ENCODE results near the gene P2RY6. TPM values are rescaled to one million over a fixed set of nuclear protein-coding genes. Genes with fewer than 3 reads are reported as not detected.

The P2RY6 gene
- total RNA-seq, 2 experiments from 2014 or later, result not detected

- Histone ChIP-seq H3K4me3 (ENCODE audit: low read depth, low read length, poor library complexity, severe bottlenecking) (peak overlapping the region; percentile 13), H3K4me2 (ENCODE audit: low read length) (peak overlapping the region; percentile 43), H2AFZ (ENCODE audit: low read length) (peak overlapping the region; percentile 58), H4K20me1 (ENCODE audit: insufficient read depth, low read length) (no peaks in the 10 kb centered on the region), H3K9me3 (ENCODE audit: low read length) (no peaks in the 10 kb centered on the region), H3K9me2 (ENCODE audit: insufficient read depth, low read length) (no peaks in the 10 kb centered on the region), H3K4me1 (ENCODE audit: insufficient read depth, low read length, poor library complexity, severe bottlenecking) (peaks cover 5% of the 10 kb centered on the region), H3K27ac (ENCODE audit: low read depth, low read length, poor library complexity, severe bottlenecking) (no peak overlapping the region), H3K36me3 (ENCODE audit: insufficient read depth, low read length) (no peaks in the 10 kb centered on the region), H3K79me2 (ENCODE audit: insufficient read depth, low read depth, low read length) (no peaks in the 10 kb centered on the region)
- no TSS peak for BruUV-seq (replicated peaks)
- intact Hi-C loops (cut with micrococcal nuclease; ENCODE audit: unreplicated experiment), result loop anchor here (1.0 to 5.0 kb wide), 4 partner anchors 47 to 430 kb away; partner anchors contain the start of gene ATG16L2
- TF ChIP-seq EZH2phosphoT487 (IDR thresholded peaks at IDR 0.05; ENCODE audit: borderline replicate concordance, low read depth, low read length), result no peak
- TF ChIP-seq, protein P1, sequence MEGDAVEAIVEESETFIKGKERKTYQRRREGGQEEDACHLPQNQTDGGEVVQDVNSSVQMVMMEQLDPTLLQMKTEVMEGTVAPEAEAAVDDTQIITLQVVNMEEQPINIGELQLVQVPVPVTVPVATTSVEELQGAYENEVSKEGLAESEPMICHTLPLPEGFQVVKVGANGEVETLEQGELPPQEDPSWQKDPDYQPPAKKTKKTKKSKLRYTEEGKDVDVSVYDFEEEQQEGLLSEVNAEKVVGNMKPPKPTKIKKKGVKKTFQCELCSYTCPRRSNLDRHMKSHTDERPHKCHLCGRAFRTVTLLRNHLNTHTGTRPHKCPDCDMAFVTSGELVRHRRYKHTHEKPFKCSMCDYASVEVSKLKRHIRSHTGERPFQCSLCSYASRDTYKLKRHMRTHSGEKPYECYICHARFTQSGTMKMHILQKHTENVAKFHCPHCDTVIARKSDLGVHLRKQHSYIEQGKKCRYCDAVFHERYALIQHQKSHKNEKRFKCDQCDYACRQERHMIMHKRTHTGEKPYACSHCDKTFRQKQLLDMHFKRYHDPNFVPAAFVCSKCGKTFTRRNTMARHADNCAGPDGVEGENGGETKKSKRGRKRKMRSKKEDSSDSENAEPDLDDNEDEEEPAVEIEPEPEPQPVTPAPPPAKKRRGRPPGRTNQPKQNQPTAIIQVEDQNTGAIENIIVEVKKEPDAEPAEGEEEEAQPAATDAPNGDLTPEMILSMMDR (conservative IDR thresholded peaks at IDR 0.05; ENCODE audit: low read length), result peak; percentile 98
- POLR2A ChIA-PET, result interaction anchor here (0.9 kb wide), 1 partner anchor 35 kb away, joined by 3 read pairs; no protein-coding TSS in a partner anchor
- DNase-seq (ENCODE audit: low spot score), result peak; percentile 79
- CTCF ChIA-PET (ENCODE audit: unreplicated experiment), result interaction anchor here (0.6 to 1.4 kb wide), 3 partner anchors 56 to 95 kb away, joined by 3 to 4 read pairs (median 3); no protein-coding TSS in a partner anchor
Measured at GRCh38 chr11:73242251-73243092, 29.7 kb upstream of the P2RY6 start.

- no peak overlapping the region for H3K27ac ChIP-seq (ENCODE audit: low read depth, low read length, poor library complexity, severe bottlenecking)
- BruUV-seq (replicated peaks), result no TSS peak
- CTCF ChIA-PET (ENCODE audit: unreplicated experiment), result interaction anchor here (1.0 to 1.4 kb wide), 2 partner anchors 57 to 66 kb away, joined by 3 to 4 read pairs; no protein-coding TSS in a partner anchor
- H2AFZ ChIP-seq (ENCODE audit: low read length), result peak overlapping the region; percentile 58; the same call in 1 of the 2 replicates
- H3K4me3 ChIP-seq (ENCODE audit: low read depth, low read length, poor library complexity, severe bottlenecking), result no peak overlapping the region
- H3K36me3 ChIP-seq (ENCODE audit: insufficient read depth, low read length), result no peaks in the 10 kb centered on the region
- intact Hi-C loops (cut with micrococcal nuclease; ENCODE audit: unreplicated experiment), result loop anchor here (2.0 to 5.0 kb wide), 2 partner anchors 412 to 431 kb away; partner anchors contain the start of gene ATG16L2
- peaks cover 5% of the 10 kb centered on the region for H3K4me1 ChIP-seq (ENCODE audit: insufficient read depth, low read length, poor library complexity, severe bottlenecking)
- no peaks in the 10 kb centered on the region for H4K20me1 ChIP-seq (ENCODE audit: insufficient read depth, low read length)
- POLR2A ChIA-PET, result interaction anchor here (0.7 kb wide), 1 partner anchor 630 kb away, joined by 4 read pairs; no protein-coding TSS in a partner anchor
- no peaks in the 10 kb centered on the region for H3K9me2 ChIP-seq (ENCODE audit: insufficient read depth, low read length)
- H3K9me3 ChIP-seq (ENCODE audit: low read length), result no peaks in the 10 kb centered on the region
- TF ChIP-seq, protein P1 (conservative IDR thresholded peaks at IDR 0.05; ENCODE audit: low read length), result no peak
- DNase-seq (ENCODE audit: low spot score), result no peak
- no peaks in the 10 kb centered on the region for H3K79me2 ChIP-seq (ENCODE audit: insufficient read depth, low read depth, low read length)
- peak overlapping the region; percentile 43; the same call in 1 of the 2 replicates for H3K4me2 ChIP-seq (ENCODE audit: low read length)
Measured at GRCh38 chr11:73243093-73243485, 29.0 kb upstream of the P2RY6 start.
